ENCODE measurements around the gene CRBN. TPM values are rescaled to one million over a fixed set of nuclear protein-coding genes. Genes with fewer than 3 reads are reported as not detected.
A peak's percentile ranks its signal among the peaks of the same experiment; 100 is the strongest.

Gene CRBN
- total and polyA plus RNA-seq, 9 of the 15 experiments (the other 6 are each of a cell fraction or from before 2014, with no cell fraction given) = 40.8 to 331 (median 57.4) TPM

DNA sequence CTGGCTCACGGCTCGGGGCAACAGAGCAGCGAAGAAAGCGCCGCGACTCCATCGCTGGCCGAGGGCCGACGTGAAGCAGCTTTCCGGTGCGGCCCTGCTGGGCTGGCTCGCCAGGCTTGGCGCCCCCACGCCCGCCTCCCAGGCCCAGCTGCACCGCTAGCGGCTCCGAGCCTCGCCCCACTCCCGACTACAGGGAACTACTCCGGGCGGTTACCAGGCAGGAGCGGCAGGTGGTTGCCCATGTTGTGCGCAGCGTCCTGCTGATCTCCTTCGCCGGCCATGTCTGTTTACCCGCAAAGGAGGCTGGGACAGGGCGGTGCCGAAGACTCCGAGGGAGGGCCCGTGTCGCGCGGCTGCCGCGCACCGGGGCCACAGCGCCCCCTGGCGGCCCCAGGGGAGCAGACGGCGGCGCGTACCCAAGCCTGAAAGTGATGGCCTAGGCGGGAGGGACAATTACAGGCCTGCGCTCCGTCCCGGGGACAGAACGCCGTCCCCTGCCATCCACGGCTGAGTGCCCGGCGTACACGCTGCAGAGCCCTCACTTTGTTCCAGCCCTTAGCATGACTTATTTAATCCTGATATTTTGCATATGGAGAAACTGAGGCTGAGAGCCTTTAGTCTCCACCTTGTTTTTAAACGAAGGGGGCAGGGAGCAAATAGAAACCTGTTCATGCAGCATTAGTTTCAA is at the start of gene CRBN (continued):
- TF ChIP-seq MAZ (CRISPR knock-in tag; conservative IDR thresholded peaks at IDR 0.05 in 1 of 2, IDR thresholded peaks at IDR 0.05 in 1 of 2) (peak; percentile 85 to 90; a peak in 3 of 4 replicates), CHCHD3 (CRISPR knock-in tag; IDR thresholded peaks at IDR 0.05) (no peak), HMG20B (CRISPR knock-in tag; IDR thresholded peaks at IDR 0.05) (no peak), SP1 (CRISPR knock-in tag; IDR thresholded peaks at IDR 0.05) (peak; percentile 57; the same call in 1 of the 2 replicates), PRPF4 (IDR thresholded peaks at IDR 0.05; ENCODE audit: insufficient read depth, low read depth, low read length, poor library complexity, severe bottlenecking) (no peak), CC2D1A (IDR thresholded peaks at IDR 0.05) (no peak), BRF1 (IDR thresholded peaks at IDR 0.05; ENCODE audit: borderline replicate concordance, extremely low read depth, insufficient read length) (no peak), FOXJ3 (CRISPR knock-in tag; IDR thresholded peaks at IDR 0.05) (no peak), ILF3 (IDR thresholded peaks at IDR 0.05; ENCODE audit: borderline replicate concordance) (no peak), NCOA4 (IDR thresholded peaks at IDR 0.05; ENCODE audit: partially characterized antibody) (no peak), ZNF766 (CRISPR knock-in tag; conservative IDR thresholded peaks at IDR 0.05) (peak; percentile 65; the same call in 1 of the 2 replicates), POLR2AphosphoS2 (IDR thresholded peaks at IDR 0.05; ENCODE audit: low read length) (peak; percentile 76; the same call in 1 of the 2 replicates), ZNF354B (CRISPR knock-in tag; IDR thresholded peaks at IDR 0.05) (no peak), HNRNPUL1 (IDR thresholded peaks at IDR 0.05; ENCODE audit: low read length) (no peak), ZKSCAN1 (IDR thresholded peaks at IDR 0.05; ENCODE audit: low read depth, low read length) (peak; percentile 76), SAP30 (IDR thresholded peaks at IDR 0.05; ENCODE audit: borderline replicate concordance, insufficient read depth, low read depth, low read length, poor library complexity, severe bottlenecking) (peak; percentile 79), SMARCE1 (IDR thresholded peaks at IDR 0.05) (no peak), NEUROD1 (IDR thresholded peaks at IDR 0.05; ENCODE audit: borderline replicate concordance, low read depth, low read length, partially characterized antibody) (peak; percentile 17), TCF7 (IDR thresholded peaks at IDR 0.05; ENCODE audit: borderline replicate concordance) (no peak), ZNF696 (CRISPR knock-in tag; conservative IDR thresholded peaks at IDR 0.05) (no peak), SUPT5H (IDR thresholded peaks at IDR 0.05) (peak; percentile 96), ADNP (tag; IDR thresholded peaks at IDR 0.05) (no peak), ZNF174 (CRISPR knock-in tag; IDR thresholded peaks at IDR 0.05) (no peak), CCNT2 (IDR thresholded peaks at IDR 0.05; ENCODE audit: borderline replicate concordance, extremely low read depth, insufficient read length, low read depth, low read length) (peak; percentile 92), SIN3A (IDR thresholded peaks at IDR 0.05; ENCODE audit: borderline replicate concordance in 2 of 2, control insufficient read depth in 1 of 2, low read depth in 2 of 2, low read length in 2 of 2) (peak; percentile 17 to 56; a peak in 1 of 4 replicates)
- TF ChIP-seq, protein P1, sequence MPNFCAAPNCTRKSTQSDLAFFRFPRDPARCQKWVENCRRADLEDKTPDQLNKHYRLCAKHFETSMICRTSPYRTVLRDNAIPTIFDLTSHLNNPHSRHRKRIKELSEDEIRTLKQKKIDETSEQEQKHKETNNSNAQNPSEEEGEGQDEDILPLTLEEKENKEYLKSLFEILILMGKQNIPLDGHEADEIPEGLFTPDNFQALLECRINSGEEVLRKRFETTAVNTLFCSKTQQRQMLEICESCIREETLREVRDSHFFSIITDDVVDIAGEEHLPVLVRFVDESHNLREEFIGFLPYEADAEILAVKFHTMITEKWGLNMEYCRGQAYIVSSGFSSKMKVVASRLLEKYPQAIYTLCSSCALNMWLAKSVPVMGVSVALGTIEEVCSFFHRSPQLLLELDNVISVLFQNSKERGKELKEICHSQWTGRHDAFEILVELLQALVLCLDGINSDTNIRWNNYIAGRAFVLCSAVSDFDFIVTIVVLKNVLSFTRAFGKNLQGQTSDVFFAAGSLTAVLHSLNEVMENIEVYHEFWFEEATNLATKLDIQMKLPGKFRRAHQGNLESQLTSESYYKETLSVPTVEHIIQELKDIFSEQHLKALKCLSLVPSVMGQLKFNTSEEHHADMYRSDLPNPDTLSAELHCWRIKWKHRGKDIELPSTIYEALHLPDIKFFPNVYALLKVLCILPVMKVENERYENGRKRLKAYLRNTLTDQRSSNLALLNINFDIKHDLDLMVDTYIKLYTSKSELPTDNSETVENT (CRISPR knock-in tag; IDR thresholded peaks at IDR 0.05) = peak; percentile 77; the same call in 1 of the 2 replicates
- TF ChIP-seq, protein P2, sequence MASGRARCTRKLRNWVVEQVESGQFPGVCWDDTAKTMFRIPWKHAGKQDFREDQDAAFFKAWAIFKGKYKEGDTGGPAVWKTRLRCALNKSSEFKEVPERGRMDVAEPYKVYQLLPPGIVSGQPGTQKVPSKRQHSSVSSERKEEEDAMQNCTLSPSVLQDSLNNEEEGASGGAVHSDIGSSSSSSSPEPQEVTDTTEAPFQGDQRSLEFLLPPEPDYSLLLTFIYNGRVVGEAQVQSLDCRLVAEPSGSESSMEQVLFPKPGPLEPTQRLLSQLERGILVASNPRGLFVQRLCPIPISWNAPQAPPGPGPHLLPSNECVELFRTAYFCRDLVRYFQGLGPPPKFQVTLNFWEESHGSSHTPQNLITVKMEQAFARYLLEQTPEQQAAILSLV (tag; IDR thresholded peaks at IDR 0.05) = no peak

Measured in K562 (cell line).